HCT116 (cell line): ENCODE data around the gene ZNF140. TPM values are rescaled to one million over a fixed set of nuclear protein-coding genes. Genes with fewer than 3 reads are reported as not detected.

Source experiments
- ATAC-seq: fragments of 200-7000 bp; cut with Tn5 transposase; 2 replicates; pipeline ENCODE4 v1.9.1; 2020; ENCODE audit warnings: mild to moderate bottlenecking, moderate library complexity
- BruUV-seq: library from RNA; stranded (reverse); fragments of 400-500 nt; replicated peaks from 2 replicates; lab custom pipeline; 2021; lab: Mats Ljungman, UMichigan
- CTCF ChIA-PET: fragments of 300-600 bp; sonication (Branson Sonifier 250); formaldehyde crosslinking; loops from one replicate; lab custom pipeline; 2021; ENCODE audit warnings: antibody characterized with exemption; lab: Charles Lee
- POLR2A ChIA-PET: fragments of 300-600, 350-600 bp; sonication (Branson Sonifier 250); formaldehyde crosslinking; loops from one replicate; lab custom pipeline; 2021; ENCODE audit warnings: antibody characterized with exemption; lab: Charles Lee
- RAD21 ChIA-PET, 2 experiments: fragments of 300-600 bp; sonication (Branson Sonifier 250); formaldehyde crosslinking; loops; one replicate each; lab custom pipeline; 2023; ENCODE audit warnings: low total read pairs in 2 of 2; ENCODE audit not compliant: uncharacterized antibody in 2 of 2, unreplicated experiment in 2 of 2, low non-redundant PET in 1 of 2; lab: Charles Lee
- DNase-seq: peaks from one replicate; pipeline ENCODE4 v3.0.0-alpha.2; 2010; ENCODE audit warnings: low read depth, low spot score
- H2AFZ ChIP-seq: fragments of 200-600 bp; shearing (Covaris generic), sonication (generic); 2 replicates; pipeline ENCODE4 v1.6.1; 2017; ENCODE audit warnings: low read depth, mixed run types, mixed read lengths, antibody characterized with exemption, low read length; ENCODE audit not compliant: poor library complexity, severe bottlenecking
- H3K27ac ChIP-seq: 2 replicates; pipeline ENCODE4 v1.5.1; 2012; ENCODE audit warnings: low read depth, low read length
- H3K27me3 ChIP-seq: fragments of 200-600 bp; sonication (generic); 2 replicates; pipeline ENCODE4 v1.6.1; 2016; ENCODE audit warnings: mixed run types, low read length, mixed read lengths; ENCODE audit not compliant: insufficient read depth
- H3K36me3 ChIP-seq, 2 experiments: fragments of 200-500 bp in 1 of 2; fragments of 200-600 bp in 1 of 2; sonication (Bioruptor generic) in 1 of 2; sonication (generic) in 1 of 2; 2 replicates each; pipeline versions ENCODE4 v1.5.1 to v1.6.1; 2014 to 2016; ENCODE audit warnings: low read length in 2 of 2, inconsistent platforms in 1 of 2, mixed read lengths in 1 of 2, mixed run types in 1 of 2; ENCODE audit not compliant: insufficient read depth in 2 of 2, control insufficient read depth in 1 of 2
- H3K4me1 ChIP-seq, 2 experiments: fragments of 200-600 bp in 1 of 2; sonication (generic) in 1 of 2; 2 replicates each; pipeline versions ENCODE4 v1.5.1 to v1.6.1; 2012 to 2017; ENCODE audit warnings: low read length in 2 of 2, inconsistent platforms in 1 of 2, mild to moderate bottlenecking in 1 of 2, mixed read lengths in 1 of 2, mixed run types in 1 of 2, moderate library complexity in 1 of 2; ENCODE audit not compliant: insufficient read depth in 2 of 2, control insufficient read depth in 1 of 2
- H3K4me2 ChIP-seq: fragments of 200-600 bp; sonication (generic); 2 replicates; pipeline ENCODE4 v1.6.1; 2017; ENCODE audit warnings: mixed run types, low read length, mixed read lengths
- H3K4me3 ChIP-seq, 2 experiments: fragments of 200-600 bp in 1 of 2; sonication (generic) in 1 of 2; replicated peaks in 1 of 2; 2 replicates each; pipeline ENCODE4 v1.5.1; 2011 to 2016; ENCODE audit warnings: low read length in 2 of 2, control low read depth in 1 of 2, low read depth in 1 of 2, mild to moderate bottlenecking in 1 of 2, mixed read lengths in 1 of 2, mixed run types in 1 of 2
- H3K79me2 ChIP-seq: fragments of 200-600 bp; sonication (generic); 2 replicates; pipeline ENCODE4 v1.6.1; 2017; ENCODE audit warnings: mild to moderate bottlenecking, mixed run types, low read length, moderate library complexity, mixed read lengths; ENCODE audit not compliant: insufficient read depth
- H3K9ac ChIP-seq: fragments of 200-600 bp; sonication (generic); 2 replicates; pipeline ENCODE4 v1.6.1; 2016; ENCODE audit warnings: low read length, mixed read lengths
- H3K9me2 ChIP-seq: fragments of 200-600 bp; sonication (generic), shearing (Covaris generic); 2 replicates; pipeline ENCODE4 v1.6.1; 2017; ENCODE audit warnings: mixed run types, mild to moderate bottlenecking, moderate library complexity; ENCODE audit not compliant: insufficient read depth
- H3K9me3 ChIP-seq, 2 experiments: fragments of 200-500 bp in 1 of 2; fragments of 200-600 bp in 1 of 2; sonication (Bioruptor generic) in 1 of 2; sonication (generic) in 1 of 2; 2 replicates each; pipeline ENCODE4 v1.6.1; 2014 to 2017; ENCODE audit warnings: low read length in 2 of 2, mixed read lengths in 2 of 2, inconsistent platforms in 1 of 2, low read depth in 1 of 2, mild to moderate bottlenecking in 1 of 2, mixed run types in 1 of 2, moderate library complexity in 1 of 2; ENCODE audit not compliant: control insufficient read depth in 1 of 2, insufficient read depth in 1 of 2
- H4K20me1 ChIP-seq: fragments of 200-600 bp; sonication (generic), shearing (Covaris generic); 2 replicates; pipeline ENCODE4 v1.6.1; 2017; ENCODE audit warnings: mixed run types, mild to moderate bottlenecking, moderate library complexity; ENCODE audit not compliant: insufficient read depth
- EGR1 ChIP-seq: IDR thresholded peaks from 2 replicates; pipeline ENCODE4 v1.6.1; 2012; ENCODE audit warnings: low read depth
- ELF1 ChIP-seq: IDR thresholded peaks from 2 replicates; pipeline ENCODE4 v1.6.1; 2012; ENCODE audit warnings: low read depth, borderline replicate concordance
- EZH2 ChIP-seq: fragments of 200-600 bp; sonication (generic); IDR thresholded peaks from 2 replicates; pipeline ENCODE4 v1.6.1; 2017; ENCODE audit warnings: antibody characterized with exemption, mixed run types
- EZH2phosphoT487 ChIP-seq: fragments of 200-600 bp; IDR thresholded peaks from 2 replicates; pipeline ENCODE4 v1.6.1; 2018; ENCODE audit warnings: antibody characterized with exemption, borderline replicate concordance
- JUND ChIP-seq: IDR thresholded peaks from 2 replicates; pipeline ENCODE4 v1.6.1; 2012
- POLR2A ChIP-seq: IDR thresholded peaks from 2 replicates; pipeline ENCODE4 v1.7.0; 2011; ENCODE audit warnings: borderline replicate concordance; ENCODE audit not compliant: insufficient read depth, insufficient read length; ENCODE audit errors: extremely low read depth
- SP1 ChIP-seq: IDR thresholded peaks from 2 replicates; pipeline ENCODE4 v1.6.1; 2012; ENCODE audit warnings: low read depth
- intact Hi-C: fragments of 100-400 bp; cut with micrococcal nuclease; formaldehyde crosslinking; loops from 2 replicates; pipeline ENCODE4 v1.10.0; 2022
- total RNA-seq: library from RNA; stranded (reverse); gene quantifications from one replicate; pipeline ENCODE4 v1.2.1, GENCODE V29; 2021; ENCODE audit not compliant: unreplicated experiment
- TF ChIP-seq, protein P1 (sequence below): IDR thresholded peaks from 2 replicates; pipeline ENCODE4 v1.6.1; 2012; ENCODE audit warnings: low read depth
- TF ChIP-seq, protein P2 (sequence below): IDR thresholded peaks from 2 replicates; pipeline ENCODE4 v1.6.1; 2012
- TF ChIP-seq, protein P3 (sequence below), 3 experiments: fragments of 200-600 bp in 1 of 3; sonication (generic) in 1 of 3; IDR thresholded peaks in 2 of 3; conservative IDR thresholded peaks in 1 of 3; 2 replicates each; pipeline ENCODE4 v1.5.1; 2012 to 2017; ENCODE audit warnings: low read depth in 2 of 3, low read length in 2 of 3, antibody characterized with exemption in 1 of 3, borderline replicate concordance in 1 of 3, control low read depth in 1 of 3, mild to moderate bottlenecking in 1 of 3, mixed read lengths in 1 of 3, mixed run types in 1 of 3, moderate library complexity in 1 of 3; ENCODE audit not compliant: insufficient read depth in 1 of 3

The ZNF140 gene
- total RNA-seq, 1 experiment from 2014 or later = not detected

DNA sequence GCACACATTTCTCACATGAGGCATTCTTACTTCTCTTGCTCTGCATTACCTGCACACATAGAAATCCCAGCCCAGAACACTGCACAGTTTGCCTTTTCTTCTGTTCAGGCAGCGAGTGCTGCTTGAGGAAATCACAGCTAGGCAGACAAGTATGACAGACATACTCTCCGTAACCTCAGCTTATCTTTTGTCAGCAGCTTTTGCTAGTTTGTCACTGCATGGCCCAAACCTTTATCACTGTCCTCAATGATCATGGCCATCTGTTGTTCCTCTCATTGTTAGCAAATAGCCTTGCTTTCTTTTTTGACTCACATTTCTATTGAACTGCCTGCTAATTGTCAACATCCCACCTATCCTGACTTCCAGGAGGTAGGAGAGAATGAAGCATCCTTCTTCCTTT, 55.0 kb downstream of the ZNF140 start:
- no TSS peak for BruUV-seq
- no peak for TF ChIP-seq ELF1
- TF ChIP-seq, protein P1, sequence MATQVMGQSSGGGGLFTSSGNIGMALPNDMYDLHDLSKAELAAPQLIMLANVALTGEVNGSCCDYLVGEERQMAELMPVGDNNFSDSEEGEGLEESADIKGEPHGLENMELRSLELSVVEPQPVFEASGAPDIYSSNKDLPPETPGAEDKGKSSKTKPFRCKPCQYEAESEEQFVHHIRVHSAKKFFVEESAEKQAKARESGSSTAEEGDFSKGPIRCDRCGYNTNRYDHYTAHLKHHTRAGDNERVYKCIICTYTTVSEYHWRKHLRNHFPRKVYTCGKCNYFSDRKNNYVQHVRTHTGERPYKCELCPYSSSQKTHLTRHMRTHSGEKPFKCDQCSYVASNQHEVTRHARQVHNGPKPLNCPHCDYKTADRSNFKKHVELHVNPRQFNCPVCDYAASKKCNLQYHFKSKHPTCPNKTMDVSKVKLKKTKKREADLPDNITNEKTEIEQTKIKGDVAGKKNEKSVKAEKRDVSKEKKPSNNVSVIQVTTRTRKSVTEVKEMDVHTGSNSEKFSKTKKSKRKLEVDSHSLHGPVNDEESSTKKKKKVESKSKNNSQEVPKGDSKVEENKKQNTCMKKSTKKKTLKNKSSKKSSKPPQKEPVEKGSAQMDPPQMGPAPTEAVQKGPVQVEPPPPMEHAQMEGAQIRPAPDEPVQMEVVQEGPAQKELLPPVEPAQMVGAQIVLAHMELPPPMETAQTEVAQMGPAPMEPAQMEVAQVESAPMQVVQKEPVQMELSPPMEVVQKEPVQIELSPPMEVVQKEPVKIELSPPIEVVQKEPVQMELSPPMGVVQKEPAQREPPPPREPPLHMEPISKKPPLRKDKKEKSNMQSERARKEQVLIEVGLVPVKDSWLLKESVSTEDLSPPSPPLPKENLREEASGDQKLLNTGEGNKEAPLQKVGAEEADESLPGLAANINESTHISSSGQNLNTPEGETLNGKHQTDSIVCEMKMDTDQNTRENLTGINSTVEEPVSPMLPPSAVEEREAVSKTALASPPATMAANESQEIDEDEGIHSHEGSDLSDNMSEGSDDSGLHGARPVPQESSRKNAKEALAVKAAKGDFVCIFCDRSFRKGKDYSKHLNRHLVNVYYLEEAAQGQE = no peak
- TF ChIP-seq, protein P2, sequence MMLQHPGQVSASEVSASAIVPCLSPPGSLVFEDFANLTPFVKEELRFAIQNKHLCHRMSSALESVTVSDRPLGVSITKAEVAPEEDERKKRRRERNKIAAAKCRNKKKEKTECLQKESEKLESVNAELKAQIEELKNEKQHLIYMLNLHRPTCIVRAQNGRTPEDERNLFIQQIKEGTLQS = no peak
- no peak for TF ChIP-seq EZH2phosphoT487
- TF ChIP-seq JUND = no peak
- TF ChIP-seq POLR2A = no peak
- no peak for TF ChIP-seq EZH2
- TF ChIP-seq, protein P3, sequence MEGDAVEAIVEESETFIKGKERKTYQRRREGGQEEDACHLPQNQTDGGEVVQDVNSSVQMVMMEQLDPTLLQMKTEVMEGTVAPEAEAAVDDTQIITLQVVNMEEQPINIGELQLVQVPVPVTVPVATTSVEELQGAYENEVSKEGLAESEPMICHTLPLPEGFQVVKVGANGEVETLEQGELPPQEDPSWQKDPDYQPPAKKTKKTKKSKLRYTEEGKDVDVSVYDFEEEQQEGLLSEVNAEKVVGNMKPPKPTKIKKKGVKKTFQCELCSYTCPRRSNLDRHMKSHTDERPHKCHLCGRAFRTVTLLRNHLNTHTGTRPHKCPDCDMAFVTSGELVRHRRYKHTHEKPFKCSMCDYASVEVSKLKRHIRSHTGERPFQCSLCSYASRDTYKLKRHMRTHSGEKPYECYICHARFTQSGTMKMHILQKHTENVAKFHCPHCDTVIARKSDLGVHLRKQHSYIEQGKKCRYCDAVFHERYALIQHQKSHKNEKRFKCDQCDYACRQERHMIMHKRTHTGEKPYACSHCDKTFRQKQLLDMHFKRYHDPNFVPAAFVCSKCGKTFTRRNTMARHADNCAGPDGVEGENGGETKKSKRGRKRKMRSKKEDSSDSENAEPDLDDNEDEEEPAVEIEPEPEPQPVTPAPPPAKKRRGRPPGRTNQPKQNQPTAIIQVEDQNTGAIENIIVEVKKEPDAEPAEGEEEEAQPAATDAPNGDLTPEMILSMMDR (IDR thresholded peaks at IDR 0.05 in 2 of 3, conservative IDR thresholded peaks at IDR 0.05 in 1 of 3; ENCODE audit: borderline replicate concordance in 1 of 3, insufficient read depth in 1 of 3, low read depth in 2 of 3, low read length in 2 of 3) = no peak
- TF ChIP-seq EGR1 = no peak
- TF ChIP-seq SP1 = no peak
- H3K9ac ChIP-seq = no peak overlapping the region
- RAD21 ChIA-PET = no interaction called here
- H3K4me3 ChIP-seq = no peak overlapping the region
- no peaks in the 10 kb centered on the region for H4K20me1 ChIP-seq
- H3K9me3 ChIP-seq = peaks cover 7 to 9% of the 10 kb centered on the region in 2 experiments; a peak in 2 of 4 replicates
- no peak for DNase-seq
- intact Hi-C loops = no loop called here
- no peaks in the 10 kb centered on the region for H3K36me3 ChIP-seq
- H3K4me2 ChIP-seq = no peak overlapping the region
- no peak overlapping the region for H3K27ac ChIP-seq
- H3K9me2 ChIP-seq = no peaks in the 10 kb centered on the region
- H2AFZ ChIP-seq = no peak overlapping the region
- H3K27me3 ChIP-seq = no peaks in the 10 kb centered on the region
- POLR2A ChIA-PET = no interaction called here
- no peaks in the 10 kb centered on the region for H3K79me2 ChIP-seq
- H3K4me1 ChIP-seq = no peaks in the 10 kb centered on the region
- CTCF ChIA-PET = no interaction called here
- ATAC-seq = no peak
